VCaP (cell line): ENCODE data around the gene AMHR2.

Experiments
- H3K27ac ChIP-seq: fragments of 450-650 bp; 2 replicates; pipeline ENCODE4 v1.5.1; 2017
- TF ChIP-seq, protein P1 (sequence below): fragments of 450-650 bp; conservative IDR thresholded peaks from 2 replicates; pipeline ENCODE4 v1.5.1; 2017; ENCODE audit warnings: mild to moderate bottlenecking, moderate library complexity

Gene AMHR2

GRCh38 chr12:53423597-53423996 is at the start of gene AMHR2:
AMHR2 (plus strand) TSS chr12:53423855; CDS start chr12:53423935, 80 bp downstream.
- TF ChIP-seq, protein P1, sequence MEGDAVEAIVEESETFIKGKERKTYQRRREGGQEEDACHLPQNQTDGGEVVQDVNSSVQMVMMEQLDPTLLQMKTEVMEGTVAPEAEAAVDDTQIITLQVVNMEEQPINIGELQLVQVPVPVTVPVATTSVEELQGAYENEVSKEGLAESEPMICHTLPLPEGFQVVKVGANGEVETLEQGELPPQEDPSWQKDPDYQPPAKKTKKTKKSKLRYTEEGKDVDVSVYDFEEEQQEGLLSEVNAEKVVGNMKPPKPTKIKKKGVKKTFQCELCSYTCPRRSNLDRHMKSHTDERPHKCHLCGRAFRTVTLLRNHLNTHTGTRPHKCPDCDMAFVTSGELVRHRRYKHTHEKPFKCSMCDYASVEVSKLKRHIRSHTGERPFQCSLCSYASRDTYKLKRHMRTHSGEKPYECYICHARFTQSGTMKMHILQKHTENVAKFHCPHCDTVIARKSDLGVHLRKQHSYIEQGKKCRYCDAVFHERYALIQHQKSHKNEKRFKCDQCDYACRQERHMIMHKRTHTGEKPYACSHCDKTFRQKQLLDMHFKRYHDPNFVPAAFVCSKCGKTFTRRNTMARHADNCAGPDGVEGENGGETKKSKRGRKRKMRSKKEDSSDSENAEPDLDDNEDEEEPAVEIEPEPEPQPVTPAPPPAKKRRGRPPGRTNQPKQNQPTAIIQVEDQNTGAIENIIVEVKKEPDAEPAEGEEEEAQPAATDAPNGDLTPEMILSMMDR: no peak

DNA sequence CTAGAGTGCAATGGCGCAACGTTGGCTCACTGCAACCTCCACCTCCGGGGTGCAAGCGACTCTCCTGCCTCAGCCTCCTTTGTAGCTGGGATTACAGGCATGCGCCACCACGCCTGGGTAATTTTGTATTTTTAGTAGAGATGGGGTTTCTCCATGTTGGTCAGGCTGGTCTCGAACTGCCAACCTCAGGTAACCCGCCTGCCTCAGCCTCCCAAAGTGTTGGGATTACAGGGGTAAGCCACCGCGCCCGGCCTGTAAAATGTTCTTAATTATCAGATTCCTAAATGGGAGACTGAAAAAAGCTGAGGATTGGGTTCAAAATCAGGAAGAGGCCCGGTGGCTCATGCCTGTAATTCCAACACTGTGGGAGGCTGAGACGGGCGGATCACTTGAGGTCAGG is 49.4 kb upstream of the AMHR2 start:
- H3K27ac ChIP-seq: peak overlapping the region; percentile 43

More at GRCh38 chr12:53423597-53423996, at the start of gene AMHR2:
- peak within 1 kb of the TSS; percentile 73; the same call in 1 of the 2 replicates for H3K27ac ChIP-seq

- TF ChIP-seq, protein P1: no peak
- H3K27ac ChIP-seq: no peak overlapping the region
Measured at GRCh38 chr12:53376747-53377146, 46.9 kb upstream of the AMHR2 start.

GRCh38 chr12:53378222-53378621 is 45.4 kb upstream of the AMHR2 start:
- TF ChIP-seq, protein P1: no peak
- H3K27ac ChIP-seq: peak overlapping the region; percentile 97

DNA sequence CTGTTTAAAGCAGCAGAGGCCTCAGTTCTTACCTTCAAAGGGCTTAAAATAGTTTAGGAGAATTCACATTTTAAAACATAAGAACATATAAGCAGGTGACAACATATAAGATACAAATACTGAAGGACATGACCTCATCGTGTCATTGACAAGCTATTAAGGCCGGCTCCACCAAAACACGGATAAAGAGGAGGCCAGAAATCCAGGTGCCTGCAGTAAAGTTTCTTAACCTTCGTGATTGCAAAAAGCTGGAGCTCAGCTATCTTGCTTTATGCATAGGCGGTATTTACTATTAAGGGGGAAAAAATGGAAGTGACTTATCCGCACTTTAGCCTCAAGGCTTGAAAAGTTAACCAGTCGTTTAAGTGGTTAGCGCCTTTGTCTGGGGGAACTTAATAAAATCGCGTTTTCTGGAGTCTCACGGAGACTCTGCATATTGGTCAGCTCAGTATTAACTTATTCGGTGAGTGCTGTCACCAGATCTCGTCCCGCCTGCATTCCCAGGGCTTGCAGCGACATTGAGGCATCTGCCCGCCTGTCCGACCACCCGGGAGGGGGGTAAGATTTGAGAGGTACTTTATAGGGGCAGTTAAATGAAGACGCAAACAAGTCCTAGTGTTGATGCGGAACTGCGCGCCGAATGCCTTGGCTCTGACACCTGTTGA is 44.8 kb upstream of the AMHR2 start:
- peak overlapping the region; percentile 97 for H3K27ac ChIP-seq
- TF ChIP-seq, protein P1: no peak

DNA sequence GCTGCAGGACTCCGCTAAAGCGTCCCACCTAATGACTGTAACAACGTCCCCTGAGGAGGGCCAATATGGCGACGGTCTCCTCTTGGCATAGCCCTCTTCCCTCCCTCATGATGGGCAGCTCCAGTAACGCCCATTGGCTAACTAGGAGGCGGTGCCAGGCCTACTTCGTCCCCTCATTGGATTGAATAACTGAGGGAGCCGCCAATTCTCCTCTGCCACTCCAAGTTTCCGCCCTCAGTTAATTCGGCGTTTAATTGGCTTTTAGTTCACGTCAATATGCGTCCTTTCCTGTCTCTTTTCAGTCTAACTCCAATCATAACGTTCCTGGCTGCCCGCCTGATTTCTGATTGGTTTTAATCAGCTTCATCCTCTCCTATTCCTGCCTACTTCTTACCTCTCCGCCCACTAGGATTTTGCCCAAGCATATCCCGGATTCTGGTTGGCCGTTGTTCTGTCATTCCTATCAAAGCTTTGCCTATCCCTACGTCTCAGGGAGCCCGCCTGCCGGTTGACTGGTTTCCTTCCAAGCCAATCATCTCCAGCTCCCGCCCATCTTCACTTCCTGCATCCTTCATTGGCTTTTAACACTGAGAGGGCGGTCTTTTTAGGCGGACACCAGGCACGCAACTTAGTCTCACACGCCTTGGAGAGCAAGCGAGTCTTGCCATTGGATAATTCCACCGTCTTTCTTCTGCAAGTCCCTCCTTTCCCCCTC is 44.1 kb upstream of the AMHR2 start:
- H3K27ac ChIP-seq: peak overlapping the region; percentile 97
- TF ChIP-seq, protein P1: no peak

DNA sequence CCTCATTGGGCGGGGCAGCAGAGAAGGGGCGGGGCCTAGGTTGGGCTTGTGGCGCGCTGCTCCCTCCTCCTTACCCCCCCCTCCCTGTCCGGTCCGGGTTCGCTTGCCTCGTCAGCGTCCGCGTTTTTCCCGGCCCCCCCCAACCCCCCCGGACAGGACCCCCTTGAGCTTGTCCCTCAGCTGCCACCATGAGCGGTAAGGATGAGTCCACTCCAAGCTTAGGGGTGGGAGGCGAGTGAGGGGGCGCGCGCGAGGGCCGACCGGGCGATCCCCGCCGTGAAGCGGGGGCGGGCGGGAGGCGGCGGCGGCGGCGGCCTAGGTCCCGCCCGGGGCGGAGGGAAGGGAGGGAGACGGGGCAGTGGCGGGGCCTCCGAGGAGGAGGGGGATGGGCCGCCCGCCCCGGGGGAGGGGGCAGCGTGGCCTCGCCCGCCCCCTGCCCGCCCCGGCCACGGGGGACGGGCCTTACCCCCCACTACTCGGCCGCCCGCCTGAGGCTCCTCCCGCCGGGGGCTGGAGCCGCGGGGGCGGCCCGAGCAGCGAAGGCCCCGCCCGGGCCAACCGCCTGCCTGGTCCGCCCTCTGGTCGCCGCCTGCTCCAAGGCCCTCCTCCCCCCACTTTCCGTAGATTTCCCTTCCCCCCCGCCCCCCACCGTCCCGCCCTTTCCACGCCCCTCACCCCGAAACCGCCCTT is 43.4 kb upstream of the AMHR2 start, which contains the start of gene SP1:
TSS of gene SP1 (plus strand) at position 73 of the 690 bp plus-strand sequence. CDS start at position 189, 116 bp downstream.
- peak within 1 kb of the TSS; percentile 97 for H3K27ac ChIP-seq
- TF ChIP-seq, protein P1: no peak
